ENCODE measurements around the gene XRCC1.

DNA sequence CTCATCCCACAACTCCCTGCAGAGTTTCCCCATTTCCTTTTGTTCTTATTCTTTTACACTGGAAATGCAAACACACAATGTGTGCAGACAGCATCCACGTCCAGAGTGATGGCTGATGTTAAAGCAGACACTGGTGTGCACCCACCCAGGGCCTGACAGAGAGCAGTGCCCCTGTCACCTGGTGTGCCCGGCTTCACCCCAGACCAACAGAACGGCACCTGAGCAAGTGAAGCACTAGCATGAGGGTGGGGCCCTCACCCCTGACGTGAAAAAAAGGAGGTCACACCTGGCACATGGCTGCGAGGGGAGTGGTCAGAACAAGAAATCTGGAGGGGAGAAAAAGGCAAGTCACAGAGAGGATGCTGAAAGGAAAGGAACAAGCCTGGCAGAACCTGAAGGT lies 30.1 kb downstream of the XRCC1 start:
- TF ChIP-seq EZH2 (IDR thresholded peaks at IDR 0.05; ENCODE audit: borderline replicate concordance, low read depth, low read length, severe bottlenecking), result no peak
- TF ChIP-seq, protein P1, sequence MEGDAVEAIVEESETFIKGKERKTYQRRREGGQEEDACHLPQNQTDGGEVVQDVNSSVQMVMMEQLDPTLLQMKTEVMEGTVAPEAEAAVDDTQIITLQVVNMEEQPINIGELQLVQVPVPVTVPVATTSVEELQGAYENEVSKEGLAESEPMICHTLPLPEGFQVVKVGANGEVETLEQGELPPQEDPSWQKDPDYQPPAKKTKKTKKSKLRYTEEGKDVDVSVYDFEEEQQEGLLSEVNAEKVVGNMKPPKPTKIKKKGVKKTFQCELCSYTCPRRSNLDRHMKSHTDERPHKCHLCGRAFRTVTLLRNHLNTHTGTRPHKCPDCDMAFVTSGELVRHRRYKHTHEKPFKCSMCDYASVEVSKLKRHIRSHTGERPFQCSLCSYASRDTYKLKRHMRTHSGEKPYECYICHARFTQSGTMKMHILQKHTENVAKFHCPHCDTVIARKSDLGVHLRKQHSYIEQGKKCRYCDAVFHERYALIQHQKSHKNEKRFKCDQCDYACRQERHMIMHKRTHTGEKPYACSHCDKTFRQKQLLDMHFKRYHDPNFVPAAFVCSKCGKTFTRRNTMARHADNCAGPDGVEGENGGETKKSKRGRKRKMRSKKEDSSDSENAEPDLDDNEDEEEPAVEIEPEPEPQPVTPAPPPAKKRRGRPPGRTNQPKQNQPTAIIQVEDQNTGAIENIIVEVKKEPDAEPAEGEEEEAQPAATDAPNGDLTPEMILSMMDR (IDR thresholded peaks at IDR 0.05; ENCODE audit: borderline replicate concordance, extremely low read depth, low read length, poor library complexity, severe bottlenecking), result no peak
